ENCODE data around the gene GPRIN2. TPM values are rescaled to one million over a fixed set of nuclear protein-coding genes. Genes with fewer than 3 reads are reported as not detected.
"Not testable (repeated sequence)": the region's sequence is repeated elsewhere in the genome, so short reads cannot be mapped to it uniquely, and the experiment has no call there.

Gene GPRIN2
- total RNA-seq, 1 experiment from 2014 or later, result not detected

- not testable (repeated sequence) for DNase-seq (ENCODE audit: low spot score)
Observed at GRCh38 chr10:46567151-46567550, 10.7 kb upstream of the GPRIN2 start.

- peak; percentile 64 for DNase-seq (ENCODE audit: low spot score)
Observed at GRCh38 chr10:46565591-46566332, 9.3 kb upstream of the GPRIN2 start.

- no peak for DNase-seq (ENCODE audit: low spot score)
Observed at GRCh38 chr10:46560952-46561351, 4.5 kb upstream of the GPRIN2 start.

- DNase-seq (ENCODE audit: low spot score), result no peak
Observed at GRCh38 chr10:46560381-46560780, 3.9 kb upstream of the GPRIN2 start.

- no peak for DNase-seq (ENCODE audit: low spot score)
Observed at GRCh38 chr10:46559231-46559671, 2.8 kb upstream of the GPRIN2 start.

DNA sequence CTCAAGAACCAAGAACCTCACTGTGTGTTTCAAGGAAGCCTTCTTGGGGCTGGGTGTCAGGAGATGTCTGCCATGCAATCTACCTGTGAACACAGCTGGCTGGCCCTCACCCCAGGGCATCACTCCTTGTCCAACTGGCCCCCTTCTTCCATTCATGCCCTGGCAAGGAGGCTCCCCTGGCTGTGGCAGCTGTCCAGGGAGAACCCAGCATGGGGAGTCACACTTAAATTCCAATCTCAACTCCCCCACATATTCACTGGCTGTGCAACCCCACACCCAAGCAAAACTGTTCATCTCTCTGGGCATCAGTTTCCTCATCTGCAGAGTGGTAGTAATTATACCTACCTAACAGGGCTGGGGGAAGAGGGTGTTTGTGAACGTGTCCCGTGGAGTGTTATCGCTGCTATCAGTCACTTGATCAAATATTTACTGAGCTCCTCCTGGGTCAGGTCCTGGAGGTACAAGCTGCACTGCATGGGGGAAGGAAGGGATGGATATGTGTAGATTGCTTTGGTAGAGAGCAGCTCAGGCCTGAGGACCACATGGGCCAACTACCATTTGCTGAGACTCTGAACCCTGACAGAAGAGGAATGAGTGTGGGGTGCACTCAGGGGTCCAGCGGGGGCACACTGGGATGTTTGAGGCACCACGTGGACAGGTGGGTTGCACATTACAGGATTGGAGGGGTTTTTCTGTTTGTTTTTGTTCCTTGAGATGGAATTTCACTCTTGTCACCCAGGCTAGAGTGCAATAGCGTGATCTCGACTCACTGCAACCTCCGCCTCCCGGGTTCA, 2.1 kb upstream of the GPRIN2 start:
- DNase-seq (ENCODE audit: low spot score), result no peak

GRCh38 chr10:46558122-46558391, 1.6 kb upstream of the GPRIN2 start:
- no peak for DNase-seq (ENCODE audit: low spot score)

DNA sequence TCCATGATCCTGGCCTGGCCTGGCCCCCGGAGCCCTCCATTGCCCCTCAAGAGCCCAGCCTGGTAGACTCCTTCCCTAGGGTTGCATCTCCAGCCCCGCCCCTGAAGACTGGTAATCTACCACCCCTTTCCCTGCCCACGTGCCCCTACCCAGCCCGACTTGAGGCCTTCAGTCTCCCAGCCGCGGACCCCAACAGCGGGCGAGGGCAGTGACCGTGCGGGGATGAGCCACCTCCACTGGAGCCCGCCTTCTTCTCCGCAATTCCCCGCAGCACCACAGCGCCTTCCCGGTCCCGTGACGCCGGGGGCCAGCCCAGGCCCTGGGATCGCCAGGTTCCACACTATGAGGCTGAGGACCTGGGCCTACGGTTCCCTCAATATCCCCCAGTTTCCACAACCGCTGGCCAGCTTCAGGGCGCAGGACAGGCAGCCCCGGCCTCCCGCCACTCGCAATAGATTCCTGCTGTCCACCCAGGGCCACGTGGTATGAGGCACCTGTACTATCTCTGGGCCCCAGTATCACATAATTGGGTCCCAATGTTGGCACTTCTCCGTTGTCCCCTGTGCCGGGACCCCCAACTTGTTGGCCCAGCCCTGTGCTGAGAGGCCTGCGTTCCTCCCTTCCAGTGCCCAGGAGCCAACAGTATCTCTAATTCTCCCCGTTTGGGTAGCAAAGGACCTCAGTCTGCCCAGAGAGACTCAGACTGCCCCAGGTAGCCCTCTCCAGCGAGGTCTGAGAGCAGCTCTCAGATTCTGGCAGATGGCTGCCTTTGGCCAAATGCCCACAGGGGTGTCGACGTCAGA, 1.1 kb upstream of the GPRIN2 start:
- DNase-seq (ENCODE audit: low spot score), result no peak

GRCh38 chr10:46555713-46556514, 544 bp downstream of the GPRIN2 start:
- DNase-seq (ENCODE audit: low spot score), result no peak

DNA sequence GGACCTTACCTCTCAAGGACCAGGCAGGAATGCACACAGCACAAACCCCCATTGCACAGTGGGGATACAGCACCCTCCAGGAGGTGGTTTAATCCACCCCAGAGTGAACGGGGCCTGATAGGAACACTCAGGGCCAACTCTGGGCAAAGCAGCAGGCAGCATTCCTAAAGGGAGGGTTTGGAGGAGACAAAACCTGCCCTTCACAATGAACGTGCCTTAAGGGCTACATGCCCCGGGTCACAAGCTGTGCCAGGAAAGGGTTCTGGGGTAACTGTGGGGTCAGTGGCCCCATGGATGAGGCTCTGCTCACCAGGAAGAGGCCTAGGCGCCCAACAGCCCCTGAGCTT, 1.1 kb downstream of the GPRIN2 start:
- no peak for DNase-seq (ENCODE audit: low spot score)

DNA sequence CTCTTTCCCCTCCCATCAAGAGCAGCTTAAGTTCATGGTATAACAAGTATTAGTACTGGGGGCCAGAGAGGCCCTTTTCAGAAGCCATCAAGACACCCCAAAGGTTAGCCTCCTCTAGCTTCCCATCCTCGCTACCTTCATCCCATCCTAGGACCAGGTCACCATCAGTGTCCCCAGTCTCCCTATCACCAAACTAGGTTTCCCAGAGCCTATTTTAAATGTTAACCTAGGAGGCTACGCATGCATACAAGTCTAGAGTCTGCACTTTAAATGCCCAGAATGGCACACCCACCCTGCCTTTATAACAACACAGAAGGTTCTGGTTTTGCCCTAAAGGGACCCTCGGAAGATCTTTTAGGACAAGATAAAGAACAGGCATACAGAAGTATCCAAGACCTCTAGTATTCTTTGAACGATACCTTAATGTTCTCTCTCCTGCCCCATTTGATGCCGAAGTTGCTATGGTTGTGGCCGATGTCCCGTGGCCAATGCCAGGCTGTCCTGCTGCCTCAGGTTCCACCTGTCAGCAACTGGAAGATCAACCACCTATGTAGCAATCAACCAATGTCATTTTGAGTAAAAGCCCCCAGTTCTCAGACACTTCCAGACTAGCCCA, 2.2 kb downstream of the GPRIN2 start:
- no peak for DNase-seq (ENCODE audit: low spot score)

GRCh38 chr10:46553238-46554049, 3.0 kb downstream of the GPRIN2 start:
- no peak for DNase-seq (ENCODE audit: low spot score)

GRCh38 chr10:46552526-46553237, 3.8 kb downstream of the GPRIN2 start:
- DNase-seq (ENCODE audit: low spot score), result no peak

GRCh38 chr10:46551701-46552525, 4.5 kb downstream of the GPRIN2 start:
- no peak for DNase-seq (ENCODE audit: low spot score)

- DNase-seq (ENCODE audit: low spot score), result no peak
Observed at GRCh38 chr10:46550795-46551700, 5.4 kb downstream of the GPRIN2 start.

- DNase-seq (ENCODE audit: low spot score), result no peak
Observed at GRCh38 chr10:46550076-46550790, 6.2 kb downstream of the GPRIN2 start.
